HG02588 (cell line): ENCODE measurements around the gene SMIM41.

Experiments used
- ATAC-seq: cut with Tn5 transposase; IDR thresholded peaks from one replicate; pipeline ENCODE4 v1.9.1; 2021; ENCODE audit warnings: mild to moderate bottlenecking, moderate library complexity; ENCODE audit not compliant: unreplicated experiment

Gene SMIM41

GRCh38 chr12:52144512-52145227 is 65.2 kb downstream of the SMIM41 start:
- no peak for ATAC-seq

- no peak for ATAC-seq
Measured at GRCh38 chr12:52145228-52146088, 66.0 kb downstream of the SMIM41 start.

GRCh38 chr12:52146089-52146821 is 66.8 kb downstream of the SMIM41 start:
- no peak for ATAC-seq

DNA sequence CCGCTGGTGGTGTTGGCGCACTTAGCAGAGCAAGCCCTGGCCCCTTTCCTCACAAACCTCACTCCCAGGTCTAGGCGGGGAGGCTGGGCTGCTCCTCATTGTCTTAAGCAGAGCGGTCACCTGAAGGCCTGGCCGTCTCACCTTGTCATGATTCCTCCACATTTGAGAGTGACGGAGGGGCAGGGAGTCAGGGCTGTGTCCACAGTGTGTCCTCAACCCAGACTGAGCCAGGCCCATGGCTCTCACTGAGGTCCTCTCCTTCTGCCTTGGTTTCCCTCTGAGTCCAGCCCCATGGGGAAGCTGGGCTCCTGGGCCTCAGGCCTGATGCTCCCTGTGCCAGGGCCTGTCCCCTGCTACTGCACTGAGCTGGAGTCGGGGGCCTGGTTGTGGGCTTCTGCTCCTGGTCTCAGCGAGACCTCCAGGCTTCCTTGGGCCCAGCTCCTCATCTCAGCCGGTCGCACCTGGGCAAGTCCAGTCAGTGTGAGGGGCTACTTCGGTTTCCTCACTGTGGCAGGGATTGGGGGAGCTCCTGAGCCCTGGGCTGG is 67.4 kb downstream of the SMIM41 start:
- no peak for ATAC-seq

DNA sequence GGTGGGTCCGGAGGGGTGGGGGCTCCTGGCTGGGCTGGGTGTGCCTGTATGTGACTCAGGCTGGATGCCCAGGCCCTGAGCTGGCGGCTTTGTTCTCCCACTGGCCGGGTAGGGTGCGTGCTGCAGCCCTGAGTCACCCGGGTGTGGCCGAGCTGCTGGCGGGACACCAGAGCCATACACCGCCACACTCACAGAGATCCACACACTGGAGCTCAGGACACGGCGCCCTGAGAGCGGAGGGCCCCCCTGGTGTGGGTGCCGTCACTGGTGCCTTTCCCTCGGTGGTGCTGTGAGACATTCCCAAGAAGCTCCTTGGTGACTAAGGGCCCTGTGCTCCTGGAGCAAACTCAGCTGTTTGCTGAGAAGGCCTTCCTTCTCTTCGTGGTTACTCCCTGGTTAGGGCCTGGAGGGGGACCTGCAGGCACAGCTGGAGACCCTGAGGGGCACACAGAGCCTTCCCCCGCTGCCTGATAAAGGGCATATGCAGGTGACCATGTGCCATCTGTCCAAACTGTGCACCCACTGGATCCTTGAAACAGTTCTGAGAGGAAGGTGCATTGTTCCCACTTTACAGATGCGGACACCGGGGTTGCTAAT is 68.0 kb downstream of the SMIM41 start:
- no peak for ATAC-seq

GRCh38 chr12:52147964-52148463 is 68.5 kb downstream of the SMIM41 start:
- ATAC-seq: no peak

- ATAC-seq: no peak
Measured at GRCh38 chr12:52148464-52149181, 69.1 kb downstream of the SMIM41 start.

DNA sequence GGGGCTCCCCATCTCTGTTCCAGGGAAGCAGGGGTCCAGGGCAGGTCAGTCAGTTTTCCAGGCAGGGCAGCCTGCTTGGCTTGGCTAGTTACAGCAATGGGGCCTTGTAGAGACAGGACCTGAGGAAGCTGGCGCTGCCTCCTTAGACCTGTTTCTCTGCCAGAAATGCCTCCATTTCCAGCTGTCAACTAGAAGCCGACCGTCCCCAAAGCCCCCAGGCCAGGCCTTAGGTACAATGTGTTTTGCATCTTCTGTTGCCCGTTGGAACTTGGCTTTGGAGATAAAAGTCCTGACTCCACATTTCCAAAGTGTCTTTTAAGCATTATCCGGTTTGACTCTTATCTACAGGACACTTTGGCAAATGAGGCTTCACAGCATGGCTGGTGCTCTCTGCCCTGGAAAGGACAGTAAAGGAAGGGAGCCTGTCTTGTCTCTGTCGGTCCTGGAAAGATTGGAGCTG is 69.7 kb downstream of the SMIM41 start:
- ATAC-seq: no peak

GRCh38 chr12:52149651-52150241 is 70.2 kb downstream of the SMIM41 start:
- ATAC-seq: no peak

DNA sequence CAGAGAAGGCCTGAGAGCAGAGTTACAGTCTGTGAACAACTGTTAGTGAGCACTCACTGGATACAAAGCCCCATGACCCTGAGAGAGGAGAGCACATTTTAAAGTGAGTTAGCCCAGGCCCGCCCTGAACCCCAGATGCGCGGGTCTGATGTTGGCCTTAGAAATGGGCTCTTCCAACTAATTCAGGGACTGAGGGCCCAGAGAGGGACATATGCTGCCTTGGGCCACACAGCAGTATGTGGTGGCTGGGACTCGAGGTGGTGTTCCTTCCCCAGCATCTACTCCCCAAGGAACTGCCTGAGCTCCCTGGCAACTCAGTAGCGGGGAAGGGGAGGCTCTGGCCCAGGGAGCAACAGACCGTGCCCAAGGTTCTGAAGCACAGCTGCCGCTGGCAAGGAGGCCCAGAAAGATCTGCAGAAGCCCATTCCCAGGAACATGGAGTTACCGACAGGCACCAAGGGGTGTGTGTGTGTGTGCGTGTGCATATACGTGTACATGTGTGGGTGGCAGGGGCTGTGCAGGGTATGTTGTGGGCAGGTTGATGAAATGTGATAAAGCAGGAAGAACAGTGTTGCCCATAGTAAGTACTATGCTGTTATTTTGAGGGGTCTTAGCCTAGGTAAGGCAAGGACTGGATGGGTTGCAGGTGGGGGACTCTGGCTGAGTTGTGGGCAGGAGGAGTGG is 71.8 kb downstream of the SMIM41 start:
- ATAC-seq: no peak

- no peak for ATAC-seq
Measured at GRCh38 chr12:52151837-52152783, 72.6 kb downstream of the SMIM41 start.

GRCh38 chr12:52152905-52153317 is 73.4 kb downstream of the SMIM41 start:
- no peak for ATAC-seq

GRCh38 chr12:52155048-52155868 is 75.8 kb downstream of the SMIM41 start:
- ATAC-seq: no peak

DNA sequence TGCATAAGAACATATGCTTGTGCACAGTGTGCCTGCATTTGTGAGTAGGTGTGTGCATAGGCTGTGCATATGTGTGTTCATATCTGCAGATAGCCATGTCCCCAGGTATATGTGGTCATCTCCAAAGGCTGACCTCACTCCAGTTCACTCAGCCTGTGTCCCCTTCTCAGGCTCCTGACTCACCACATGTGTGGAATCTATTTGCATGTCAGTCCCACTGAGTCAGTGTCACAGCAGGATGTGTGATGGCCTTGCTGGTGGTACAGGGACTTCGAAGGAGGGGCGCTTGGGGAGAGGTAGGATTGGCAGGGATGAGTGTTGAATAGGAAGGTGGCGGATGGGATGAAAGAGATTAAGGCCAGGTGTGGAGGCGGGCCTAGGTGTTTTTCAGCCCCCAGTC is 76.8 kb downstream of the SMIM41 start:
- ATAC-seq: no peak

DNA sequence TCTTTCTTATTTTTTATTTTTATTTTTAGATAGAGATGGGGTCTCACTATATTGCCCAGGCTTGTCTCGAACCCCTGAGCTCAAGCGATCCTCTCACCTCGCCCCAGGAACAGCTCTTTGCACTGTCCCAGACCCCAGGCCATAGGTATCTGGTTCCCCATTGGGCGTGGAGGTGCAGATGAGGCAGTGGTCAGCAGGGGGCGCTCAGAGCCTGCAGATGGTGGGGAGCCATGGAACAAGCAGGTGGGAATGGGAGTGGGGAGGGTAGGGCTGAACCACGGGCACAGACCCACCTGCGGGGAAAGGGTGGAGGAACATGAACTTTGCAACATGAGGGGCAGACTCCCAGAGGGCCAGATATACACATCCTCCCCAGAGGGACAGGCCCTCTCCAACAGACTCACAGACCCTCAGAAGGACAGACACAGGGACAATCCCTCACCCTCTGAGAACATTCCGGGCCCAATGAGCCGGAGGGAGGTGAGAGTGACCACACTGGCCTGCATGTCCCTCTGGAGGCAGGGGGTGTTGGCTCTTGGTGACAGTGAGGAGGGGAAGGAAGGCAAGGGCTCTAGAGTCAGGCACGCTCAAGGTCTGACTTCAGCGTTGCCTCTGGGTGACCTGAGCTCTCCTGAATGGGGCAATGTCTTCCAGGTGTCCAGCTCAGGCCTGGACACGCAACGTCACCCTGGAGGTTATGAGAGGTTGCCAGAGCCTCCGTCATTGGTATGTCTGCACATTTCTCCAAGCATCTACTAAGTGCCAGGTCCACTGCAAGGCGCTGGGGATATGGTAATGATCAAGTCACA is 77.5 kb downstream of the SMIM41 start:
- no peak for ATAC-seq

DNA sequence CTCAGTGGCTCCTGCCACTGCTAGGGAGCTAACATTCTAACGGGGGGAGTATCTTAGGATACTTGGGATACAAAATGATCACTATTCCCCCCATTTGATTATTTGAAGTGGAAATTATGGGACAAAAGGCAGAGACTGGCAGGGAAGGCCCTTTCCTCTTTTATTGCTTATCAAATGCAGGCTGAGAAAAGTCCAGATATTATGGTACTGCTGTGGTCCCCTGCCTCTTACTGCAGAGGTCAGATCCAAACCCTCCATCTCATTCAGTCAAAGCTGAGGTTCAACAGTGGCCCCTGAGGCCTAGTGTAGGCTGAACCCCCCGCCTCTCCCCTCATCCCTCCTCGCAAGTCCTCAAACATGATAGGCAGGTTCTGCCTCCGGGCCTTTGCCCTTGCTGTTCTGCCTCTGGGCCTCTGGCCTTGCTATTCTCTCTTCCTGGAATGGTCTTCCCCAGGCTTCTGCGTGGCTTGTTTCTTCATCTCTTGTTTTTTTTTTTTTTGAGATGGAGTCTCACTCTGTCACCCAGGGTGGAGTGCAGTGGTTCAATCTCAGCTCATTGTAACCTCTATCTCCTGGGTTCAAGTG is 78.2 kb downstream of the SMIM41 start:
- no peak for ATAC-seq
